IMR-90 (cell line): Measurements from ENCODE around the gene PTBP2.

Experiments
- BHLHE40 ChIP-seq: fragments of 150-350 bp; IDR thresholded peaks from 2 replicates; pipeline ENCODE4 v1.6.1; 2016; ENCODE audit warnings: mild to moderate bottlenecking, low read depth, low read length
- CEBPB ChIP-seq: IDR thresholded peaks from 2 replicates; pipeline ENCODE4 v1.6.1; 2012; ENCODE audit warnings: low read depth, low read length, improper control_type of control experiment
- CHD1 ChIP-seq: IDR thresholded peaks from 2 replicates; pipeline ENCODE4 v1.6.1; 2012; ENCODE audit warnings: low read depth, low read length, improper control_type of control experiment
- MAZ ChIP-seq: IDR thresholded peaks from 2 replicates; pipeline ENCODE4 v1.6.1; 2012; ENCODE audit warnings: low read depth, mild to moderate bottlenecking, low read length, improper control_type of control experiment, moderate library complexity, borderline replicate concordance
- MXI1 ChIP-seq: IDR thresholded peaks from 2 replicates; pipeline ENCODE4 v1.6.1; 2012; ENCODE audit warnings: low read depth, mild to moderate bottlenecking, low read length, moderate library complexity, borderline replicate concordance
- POLR2A ChIP-seq: IDR thresholded peaks from 2 replicates; pipeline ENCODE4 v1.6.1; 2012; ENCODE audit warnings: mild to moderate bottlenecking, low read depth, low read length
- RAD21 ChIP-seq: IDR thresholded peaks from 2 replicates; pipeline ENCODE4 v1.6.1; 2012; ENCODE audit warnings: low read length, improper control_type of control experiment
- RFX5 ChIP-seq: IDR thresholded peaks from 2 replicates; pipeline ENCODE4 v1.8.0; 2012; ENCODE audit warnings: low read depth, mild to moderate bottlenecking, low read length, moderate library complexity
- SMC3 ChIP-seq: fragments of 150-350 bp; IDR thresholded peaks from 2 replicates; pipeline ENCODE4 v1.6.1; 2016; ENCODE audit warnings: low read depth, mild to moderate bottlenecking, antibody characterized with exemption, low read length, moderate library complexity
- TF ChIP-seq, protein P1 (sequence below): conservative IDR thresholded peaks from 2 replicates; pipeline ENCODE4 v1.5.1; 2012; ENCODE audit warnings: mild to moderate bottlenecking, low read depth, low read length, improper control_type of control experiment
- TF ChIP-seq, protein P2 (sequence below): fragments of 150-350 bp; IDR thresholded peaks from 2 replicates; pipeline ENCODE4 v1.6.1; 2016; ENCODE audit warnings: low read depth, mild to moderate bottlenecking, low read length, moderate library complexity, borderline replicate concordance
- TF ChIP-seq, protein P3 (sequence below): fragments of 150-350 bp; IDR thresholded peaks from 2 replicates; pipeline ENCODE4 v1.6.1; 2017; ENCODE audit warnings: mild to moderate bottlenecking, antibody characterized with exemption, low read length, low read depth

DNA sequence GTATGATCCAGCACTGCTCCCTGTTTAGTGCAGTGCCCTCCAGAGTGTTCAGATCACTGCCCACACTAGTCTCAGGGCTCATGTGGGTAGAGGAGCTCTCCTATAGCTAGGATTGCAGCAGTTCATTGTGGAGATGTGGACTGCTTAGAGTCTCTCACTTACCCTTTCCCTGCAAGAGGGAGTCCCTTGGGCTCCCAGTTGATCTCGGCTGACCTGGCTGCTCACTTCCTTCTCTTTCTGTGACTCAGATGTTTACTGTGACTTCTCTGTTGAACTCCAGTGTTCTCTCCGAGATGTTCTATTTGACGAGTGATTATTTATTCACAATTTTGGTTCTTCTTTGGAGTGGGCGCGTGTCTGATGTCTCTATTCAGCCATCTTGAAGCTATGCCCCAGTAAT, 141.9 kb downstream of the PTBP2 start:
- TF ChIP-seq SMC3 (no peak), CEBPB (no peak), POLR2A (no peak), MXI1 (no peak), RAD21 (no peak), BHLHE40 (no peak), RFX5 (no peak), MAZ (no peak), CHD1 (no peak)
- TF ChIP-seq, protein P1, sequence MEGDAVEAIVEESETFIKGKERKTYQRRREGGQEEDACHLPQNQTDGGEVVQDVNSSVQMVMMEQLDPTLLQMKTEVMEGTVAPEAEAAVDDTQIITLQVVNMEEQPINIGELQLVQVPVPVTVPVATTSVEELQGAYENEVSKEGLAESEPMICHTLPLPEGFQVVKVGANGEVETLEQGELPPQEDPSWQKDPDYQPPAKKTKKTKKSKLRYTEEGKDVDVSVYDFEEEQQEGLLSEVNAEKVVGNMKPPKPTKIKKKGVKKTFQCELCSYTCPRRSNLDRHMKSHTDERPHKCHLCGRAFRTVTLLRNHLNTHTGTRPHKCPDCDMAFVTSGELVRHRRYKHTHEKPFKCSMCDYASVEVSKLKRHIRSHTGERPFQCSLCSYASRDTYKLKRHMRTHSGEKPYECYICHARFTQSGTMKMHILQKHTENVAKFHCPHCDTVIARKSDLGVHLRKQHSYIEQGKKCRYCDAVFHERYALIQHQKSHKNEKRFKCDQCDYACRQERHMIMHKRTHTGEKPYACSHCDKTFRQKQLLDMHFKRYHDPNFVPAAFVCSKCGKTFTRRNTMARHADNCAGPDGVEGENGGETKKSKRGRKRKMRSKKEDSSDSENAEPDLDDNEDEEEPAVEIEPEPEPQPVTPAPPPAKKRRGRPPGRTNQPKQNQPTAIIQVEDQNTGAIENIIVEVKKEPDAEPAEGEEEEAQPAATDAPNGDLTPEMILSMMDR: no peak
- TF ChIP-seq, protein P2, sequence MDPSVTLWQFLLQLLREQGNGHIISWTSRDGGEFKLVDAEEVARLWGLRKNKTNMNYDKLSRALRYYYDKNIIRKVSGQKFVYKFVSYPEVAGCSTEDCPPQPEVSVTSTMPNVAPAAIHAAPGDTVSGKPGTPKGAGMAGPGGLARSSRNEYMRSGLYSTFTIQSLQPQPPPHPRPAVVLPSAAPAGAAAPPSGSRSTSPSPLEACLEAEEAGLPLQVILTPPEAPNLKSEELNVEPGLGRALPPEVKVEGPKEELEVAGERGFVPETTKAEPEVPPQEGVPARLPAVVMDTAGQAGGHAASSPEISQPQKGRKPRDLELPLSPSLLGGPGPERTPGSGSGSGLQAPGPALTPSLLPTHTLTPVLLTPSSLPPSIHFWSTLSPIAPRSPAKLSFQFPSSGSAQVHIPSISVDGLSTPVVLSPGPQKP: no peak
- TF ChIP-seq, protein P3, sequence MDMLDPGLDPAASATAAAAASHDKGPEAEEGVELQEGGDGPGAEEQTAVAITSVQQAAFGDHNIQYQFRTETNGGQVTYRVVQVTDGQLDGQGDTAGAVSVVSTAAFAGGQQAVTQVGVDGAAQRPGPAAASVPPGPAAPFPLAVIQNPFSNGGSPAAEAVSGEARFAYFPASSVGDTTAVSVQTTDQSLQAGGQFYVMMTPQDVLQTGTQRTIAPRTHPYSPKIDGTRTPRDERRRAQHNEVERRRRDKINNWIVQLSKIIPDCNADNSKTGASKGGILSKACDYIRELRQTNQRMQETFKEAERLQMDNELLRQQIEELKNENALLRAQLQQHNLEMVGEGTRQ: no peak
